Lung microvascular endothelial cell (primary cell): ENCODE results near the gene PTRHD1. TPM values are rescaled to one million over a fixed set of nuclear protein-coding genes. Genes with fewer than 3 reads are reported as not detected.
"Not testable (repeated sequence)": the region's sequence is repeated elsewhere in the genome, so short reads cannot be mapped to it uniquely, and the experiment has no call there.

Experiments used
- DNase-seq, 2 donors: peaks; one replicate each; pipeline versions ENCODE4 v3.0.0 to v3.0.0-alpha.2; 2010; ENCODE audit warnings: low read depth in 2 of 2
- total RNA-seq: library from RNA; depleted of rRNA; stranded (reverse); fragments of >200 nt; gene quantifications from 2 replicates; pipeline ENCODE4 v1.2.1, GENCODE V29; 2014

The PTRHD1 gene
- total RNA-seq, 1 donor from 2014 or later = 42.5 TPM

- DNase-seq = no peak
Measured at GRCh38 chr2:24813691-24814137, 20.5 kb upstream of the PTRHD1 start.

GRCh38 chr2:24809316-24810007 is 16.3 kb upstream of the PTRHD1 start:
- no peak for DNase-seq

GRCh38 chr2:24806661-24807036 is 13.5 kb upstream of the PTRHD1 start:
- no peak for DNase-seq

GRCh38 chr2:24805811-24806660 is 12.8 kb upstream of the PTRHD1 start:
- not testable (repeated sequence) for DNase-seq

- not testable (repeated sequence) for DNase-seq
Measured at GRCh38 chr2:24800487-24800886, 7.3 kb upstream of the PTRHD1 start.

GRCh38 chr2:24797644-24798043 is 4.5 kb upstream of the PTRHD1 start:
- DNase-seq = no peak

- DNase-seq = peak; percentile 30 to 50
Measured at GRCh38 chr2:24793761-24794435, 707 bp upstream of the PTRHD1 start.

GRCh38 chr2:24792542-24792873 is 683 bp downstream of the PTRHD1 start:
- no peak for DNase-seq

GRCh38 chr2:24791452-24791851 is 1.7 kb downstream of the PTRHD1 start:
- DNase-seq = no peak

GRCh38 chr2:24788816-24789215 is 4.4 kb downstream of the PTRHD1 start:
- DNase-seq = no peak

GRCh38 chr2:24787532-24787931 is 5.7 kb downstream of the PTRHD1 start:
- no peak for DNase-seq

- DNase-seq = no peak
Measured at GRCh38 chr2:24785671-24786321, 7.4 kb downstream of the PTRHD1 start.

- DNase-seq = no peak
Measured at GRCh38 chr2:24783641-24784040, 9.6 kb downstream of the PTRHD1 start.

- no peak for DNase-seq
Measured at GRCh38 chr2:24779116-24779515, 14.1 kb downstream of the PTRHD1 start.

GRCh38 chr2:24774373-24774772 is 18.8 kb downstream of the PTRHD1 start:
- DNase-seq = no peak

GRCh38 chr2:24771764-24772586 is 21.2 kb downstream of the PTRHD1 start:
- DNase-seq = no peak

- DNase-seq = no peak
Measured at GRCh38 chr2:24771061-24771460, 22.1 kb downstream of the PTRHD1 start.

- DNase-seq = no peak
Measured at GRCh38 chr2:24768601-24769000, 24.6 kb downstream of the PTRHD1 start.

- no peak for DNase-seq
Measured at GRCh38 chr2:24768013-24768412, 25.2 kb downstream of the PTRHD1 start.

GRCh38 chr2:24766609-24767008 is 26.6 kb downstream of the PTRHD1 start:
- DNase-seq = no peak

- no peak for DNase-seq
Measured at GRCh38 chr2:24763843-24764242, 29.3 kb downstream of the PTRHD1 start.
